ENCODE results near the gene ELMO1. TPM values are rescaled to one million over a fixed set of nuclear protein-coding genes. Genes with fewer than 3 reads are reported as not detected.

The ELMO1 gene
- total RNA-seq, 1 experiment from 2014 or later = 7.8 TPM

GRCh38 chr7:37069336-37069735 lies 379.3 kb downstream of the ELMO1 start:
- H3K4me1 Mint-ChIP-seq = peaks cover 10 to 11% of the 10 kb centered on the region in 2 experiments
- no peak for DNase-seq
- Histone ChIP-seq H3K9ac (ENCODE audit: extremely low read depth, insufficient read length, low read length) (no peak overlapping the region), H3K14ac (ENCODE audit: insufficient read depth, low read length) (no peak overlapping the region), H3K4ac (ENCODE audit: low read depth, low read length) (no peak overlapping the region), H4K5ac (ENCODE audit: insufficient read length, low read depth, low read length) (no peak overlapping the region), H2BK20ac (ENCODE audit: low read depth, low read length, poor library complexity, severe bottlenecking) (no peak overlapping the region), H3K9me3 (ENCODE audit: control insufficient read depth, low read depth, low read length) (no peaks in the 10 kb centered on the region), H3K27ac (ENCODE audit: insufficient read length, low read depth, low read length) (no peak overlapping the region), H2BK15ac (ENCODE audit: low read depth, low read length) (no peak overlapping the region), H3K23me2 (ENCODE audit: insufficient read length, low read depth, low read length, poor library complexity, severe bottlenecking) (no peaks in the 10 kb centered on the region), H3K23ac (ENCODE audit: insufficient read length, low read depth, low read length) (no peak overlapping the region), H3K18ac (ENCODE audit: insufficient read length, low read depth, low read length) (no peak overlapping the region), H2AFZ (ENCODE audit: low read length) (no peak overlapping the region), H2BK120ac (ENCODE audit: low read depth, low read length, poor library complexity, severe bottlenecking) (no peak overlapping the region), H3K79me1 (ENCODE audit: insufficient read depth, low read depth, low read length, poor library complexity, severe bottlenecking) (no peaks in the 10 kb centered on the region), H3T11ph (ENCODE audit: low read length) (no peak overlapping the region), H3K4me2 (ENCODE audit: insufficient read depth, insufficient read length, low read length) (no peak overlapping the region), H4K8ac (replicated peaks; ENCODE audit: insufficient read length, low read depth, low read length) (no peak overlapping the region), H4K91ac (ENCODE audit: insufficient read length, low read depth, low read length) (no peak overlapping the region), H2BK5ac (ENCODE audit: insufficient read length, low read length) (no peak overlapping the region), H3K79me2 (ENCODE audit: insufficient read depth, low read length) (no peaks in the 10 kb centered on the region), H3K27me3 (ENCODE audit: insufficient read depth, low read length) (no peaks in the 10 kb centered on the region), H3K56ac (ENCODE audit: insufficient read length, low read depth, low read length) (no peak overlapping the region), H3K4me1 (ENCODE audit: insufficient read depth, low read length) (no peaks in the 10 kb centered on the region), H4K20me1 (ENCODE audit: control insufficient read depth, insufficient read depth, insufficient read length) (no peaks in the 10 kb centered on the region), H2AK5ac (ENCODE audit: insufficient read length, low read length) (no peak overlapping the region), H2BK12ac (ENCODE audit: insufficient read length, low read depth, low read length) (no peak overlapping the region)
- no CpG with 5 or more reads among the region's 2 CpGs for WGBS (ENCODE audit: extremely low coverage, insufficient read length, low lambda C conversion rate)
- no peaks in the 10 kb centered on the region for H3K9me3 Mint-ChIP-seq
- TF ChIP-seq CTCF (conservative IDR thresholded peaks at IDR 0.05) = no peak
- no peak overlapping the region; a peak in 1 of 7 replicates for H3K27ac Mint-ChIP-seq
- H3K27me3 Mint-ChIP-seq (ENCODE audit: low read depth) = no peaks in the 10 kb centered on the region
- no peak overlapping the region for H3K4me3 Mint-ChIP-seq
- H3K36me3 Mint-ChIP-seq (ENCODE audit: insufficient read depth in 1 of 3, low read depth in 3 of 3) = no peaks in the 10 kb centered on the region
